Measurements from ENCODE around the gene CREB5. TPM values are rescaled to one million over a fixed set of nuclear protein-coding genes. Genes with fewer than 3 reads are reported as not detected.
A peak's percentile ranks its signal among the peaks of the same experiment; 100 is the strongest.

The CREB5 gene
- total and polyA plus RNA-seq, 2 of the 8 experiments (the other 6 are each of a cell fraction or from before 2014, with no cell fraction given), result 2.4 to 2.7 TPM

DNA sequence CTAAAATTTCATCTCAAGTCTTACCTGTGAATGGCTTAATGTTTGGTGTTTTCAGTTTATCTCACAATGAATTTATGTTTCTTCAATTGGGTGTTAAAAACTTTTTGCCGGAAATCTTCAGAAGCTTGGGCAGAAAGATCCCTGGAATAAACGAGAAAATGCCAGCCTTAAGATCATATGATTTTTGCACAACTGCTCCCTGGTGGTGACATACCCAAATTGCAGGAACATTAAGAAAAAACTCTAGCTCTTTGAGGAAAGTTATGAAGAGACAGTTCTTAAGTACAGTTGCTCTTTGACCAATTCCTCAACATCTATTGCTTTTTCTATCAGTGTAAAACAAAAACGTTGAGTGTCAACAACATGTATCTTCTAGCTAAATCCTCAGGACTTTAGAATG lies 48.2 kb upstream of the CREB5 start:
- H3K56ac ChIP-seq (replicated peaks; ENCODE audit: insufficient read length, low read depth, low read length), result no peak overlapping the region
- no peak overlapping the region for H2AFZ ChIP-seq (ENCODE audit: low read length)
- POLR2A ChIA-PET (ENCODE audit: partially characterized antibody), result no interaction called here
- no peak overlapping the region for H2BK20ac ChIP-seq (ENCODE audit: low read length)
- H2AK5ac ChIP-seq (ENCODE audit: low read depth, low read length), result no peak overlapping the region
- CTCF ChIA-PET (ENCODE audit: partially characterized antibody), result interaction anchor here (0.5 to 7.6 kb wide), 31 partner anchors 8 to 527 kb away, joined by 3 to 89 read pairs (median 3); no protein-coding TSS in a partner anchor
- no peak overlapping the region for H4K8ac ChIP-seq (ENCODE audit: extremely low read depth, insufficient read depth, low read length)
- H3K79me2 ChIP-seq (ENCODE audit: control insufficient read depth in 1 of 2, insufficient read depth in 2 of 2, low read length in 2 of 2), result no peaks in the 10 kb centered on the region
- H2BK5ac ChIP-seq (ENCODE audit: low read depth, low read length), result no peak overlapping the region
- H3K14ac ChIP-seq (ENCODE audit: insufficient read length), result no peak overlapping the region
- no peak overlapping the region for H3K4me3 ChIP-seq (ENCODE audit: extremely low read depth in 1 of 4, insufficient read depth in 2 of 4, low read depth in 3 of 4, low read length in 4 of 4)
- peaks cover 0 to 7% of the 10 kb centered on the region in 2 experiments; a peak in 2 of 4 replicates for H3K9me3 ChIP-seq (ENCODE audit: insufficient read depth in 2 of 2, low read depth in 1 of 2, low read length in 1 of 2)
- TF ChIP-seq YY1 (IDR thresholded peaks at IDR 0.05; ENCODE audit: low read depth, low read length) (no peak), RAD21 (IDR thresholded peaks at IDR 0.05 in 1 of 2, conservative IDR thresholded peaks at IDR 0.05 in 1 of 2; ENCODE audit: low read depth in 2 of 2, low read length in 2 of 2) (peak; percentile 25 to 27; a peak in 3 of 4 replicates), JUN (IDR thresholded peaks at IDR 0.05; ENCODE audit: low read depth, low read length) (no peak), NANOG (IDR thresholded peaks at IDR 0.05; ENCODE audit: insufficient read depth, low read depth, low read length, poor library complexity, severe bottlenecking) (no peak), TAF1 (IDR thresholded peaks at IDR 0.05; ENCODE audit: low read depth, low read length) (no peak), FOSL1 (IDR thresholded peaks at IDR 0.05; ENCODE audit: insufficient read depth, low read depth, low read length) (no peak)
- TF ChIP-seq, protein P1, sequence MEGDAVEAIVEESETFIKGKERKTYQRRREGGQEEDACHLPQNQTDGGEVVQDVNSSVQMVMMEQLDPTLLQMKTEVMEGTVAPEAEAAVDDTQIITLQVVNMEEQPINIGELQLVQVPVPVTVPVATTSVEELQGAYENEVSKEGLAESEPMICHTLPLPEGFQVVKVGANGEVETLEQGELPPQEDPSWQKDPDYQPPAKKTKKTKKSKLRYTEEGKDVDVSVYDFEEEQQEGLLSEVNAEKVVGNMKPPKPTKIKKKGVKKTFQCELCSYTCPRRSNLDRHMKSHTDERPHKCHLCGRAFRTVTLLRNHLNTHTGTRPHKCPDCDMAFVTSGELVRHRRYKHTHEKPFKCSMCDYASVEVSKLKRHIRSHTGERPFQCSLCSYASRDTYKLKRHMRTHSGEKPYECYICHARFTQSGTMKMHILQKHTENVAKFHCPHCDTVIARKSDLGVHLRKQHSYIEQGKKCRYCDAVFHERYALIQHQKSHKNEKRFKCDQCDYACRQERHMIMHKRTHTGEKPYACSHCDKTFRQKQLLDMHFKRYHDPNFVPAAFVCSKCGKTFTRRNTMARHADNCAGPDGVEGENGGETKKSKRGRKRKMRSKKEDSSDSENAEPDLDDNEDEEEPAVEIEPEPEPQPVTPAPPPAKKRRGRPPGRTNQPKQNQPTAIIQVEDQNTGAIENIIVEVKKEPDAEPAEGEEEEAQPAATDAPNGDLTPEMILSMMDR (IDR thresholded peaks at IDR 0.05; ENCODE audit: control extremely low read depth in 1 of 3, insufficient read depth in 1 of 3, low read depth in 1 of 3, low read length in 3 of 3), result peak in 1 of 3 experiments; percentile 50; a peak in 2 of 4 replicates
- H4K5ac ChIP-seq (ENCODE audit: insufficient read length, low read depth, low read length), result no peak overlapping the region
- peaks cover 0 to 6% (median 0%) of the 10 kb centered on the region in 4 experiments; a peak in 2 of 7 replicates for H3K4me1 ChIP-seq (replicated peaks in 1 of 4; ENCODE audit: control insufficient read depth in 3 of 4, insufficient read depth in 4 of 4, low read length in 3 of 4)
- no peak overlapping the region for H3K27ac ChIP-seq (ENCODE audit: low read depth, low read length)
- H3K4me2 ChIP-seq (ENCODE audit: insufficient read depth in 1 of 2, low read depth in 2 of 2, low read length in 2 of 2), result no peak overlapping the region
- no peaks in the 10 kb centered on the region for H4K20me1 ChIP-seq (replicated peaks in 1 of 2; ENCODE audit: control insufficient read depth in 1 of 2, insufficient read depth in 2 of 2, low read length in 2 of 2)
- 84% methylated on average over 3 of the region's 3 CpGs; no CpG with 5 or more reads in 1 of the 2 experiments for WGBS, 2 experiments (ENCODE audit: extremely low coverage in 1 of 2, insufficient coverage in 1 of 2, insufficient read length in 1 of 2, insufficient replicate concordance in 2 of 2, low coverage in 1 of 2, low lambda C conversion rate in 2 of 2, missing lambda C conversion rate in 1 of 2)
- H3K27me3 ChIP-seq (replicated peaks in 1 of 4; ENCODE audit: control insufficient read depth in 3 of 4, extremely low read depth in 1 of 4, insufficient read depth in 3 of 4, low read length in 3 of 4), result no peaks in the 10 kb centered on the region
- H3K4ac ChIP-seq (replicated peaks; ENCODE audit: insufficient read length, low read depth, low read length), result no peak overlapping the region
- no peak overlapping the region for H3K23ac ChIP-seq (ENCODE audit: insufficient read length)
- no peak overlapping the region for H3K9ac ChIP-seq (replicated peaks in 1 of 4; ENCODE audit: extremely low read depth in 1 of 4, low read depth in 3 of 4, low read length in 3 of 4)
- no peak overlapping the region for H3K18ac ChIP-seq (ENCODE audit: extremely low read depth, low read length)
- H2BK15ac ChIP-seq (ENCODE audit: low read length), result no peak overlapping the region
- no peak for FAIRE-seq
- no peak for DNase-seq (ENCODE audit: low read depth in 1 of 2, low spot score in 2 of 2)
- no peaks in the 10 kb centered on the region for H3K23me2 ChIP-seq (ENCODE audit: low read depth, low read length)
- H2BK12ac ChIP-seq (ENCODE audit: low read depth, low read length), result no peak overlapping the region
- no peaks in the 10 kb centered on the region for H3K36me3 ChIP-seq (ENCODE audit: control insufficient read depth in 2 of 4, insufficient read depth in 4 of 4, low read length in 3 of 4)
- H3K79me1 ChIP-seq (ENCODE audit: low read depth, low read length), result no peaks in the 10 kb centered on the region
- no peak overlapping the region for H2BK120ac ChIP-seq (replicated peaks; ENCODE audit: low read depth, low read length)
- no peak overlapping the region for H4K91ac ChIP-seq (replicated peaks; ENCODE audit: insufficient read length, low read length)
